ENCODE measurements around the gene INPP5A.
"Not testable (repeated sequence)": the region's sequence is repeated elsewhere in the genome, so short reads cannot be mapped to it uniquely, and the experiment has no call there.

INPP5A gene

DNA sequence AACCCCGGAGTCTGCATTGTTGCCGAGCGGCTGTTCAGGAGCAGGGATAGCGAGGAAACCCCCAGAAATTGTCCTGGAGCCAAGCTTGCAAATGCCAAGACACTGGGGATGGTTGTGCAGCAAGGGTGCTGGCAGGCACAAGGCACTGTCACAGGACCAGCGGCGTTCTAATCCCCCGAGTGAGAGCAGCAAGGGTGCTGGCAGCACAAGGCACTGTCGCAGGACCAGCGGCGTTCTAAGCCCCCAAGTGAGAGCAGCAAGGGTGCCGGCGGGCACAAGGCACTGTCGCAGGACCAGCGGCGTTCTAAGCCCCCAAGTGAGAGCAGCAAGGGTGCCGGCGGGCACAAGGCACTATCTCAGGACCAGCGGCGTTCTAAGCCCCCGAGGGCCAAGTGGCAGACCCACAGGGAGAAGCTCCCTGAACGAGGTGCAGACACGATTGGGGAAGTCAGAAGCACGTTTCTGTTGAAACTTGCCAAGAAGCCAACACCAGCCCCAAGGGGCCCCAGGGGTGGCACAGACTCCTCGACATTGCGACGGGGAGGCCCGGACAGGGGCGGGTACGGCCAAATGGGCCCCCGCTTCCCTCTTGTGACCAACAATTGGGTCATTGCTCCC lies 40.4 kb upstream of the INPP5A start:
- H3K4me1 ChIP-seq (ENCODE audit: control insufficient read depth, insufficient read depth, low read length): no peaks in the 10 kb centered on the region
- no peak overlapping the region for H3K9ac ChIP-seq (ENCODE audit: low read depth, low read length)
- no peaks in the 10 kb centered on the region for H3K27me3 ChIP-seq (ENCODE audit: control insufficient read depth, insufficient read depth, low read length)
- no peak overlapping the region for H3K4me3 ChIP-seq (ENCODE audit: low read depth, low read length)
- H3K9me3 ChIP-seq (ENCODE audit: control insufficient read depth, insufficient read depth, low read length): no peaks in the 10 kb centered on the region
- H3K36me3 ChIP-seq (ENCODE audit: control insufficient read depth, insufficient read depth, low read length): no peaks in the 10 kb centered on the region

DNA sequence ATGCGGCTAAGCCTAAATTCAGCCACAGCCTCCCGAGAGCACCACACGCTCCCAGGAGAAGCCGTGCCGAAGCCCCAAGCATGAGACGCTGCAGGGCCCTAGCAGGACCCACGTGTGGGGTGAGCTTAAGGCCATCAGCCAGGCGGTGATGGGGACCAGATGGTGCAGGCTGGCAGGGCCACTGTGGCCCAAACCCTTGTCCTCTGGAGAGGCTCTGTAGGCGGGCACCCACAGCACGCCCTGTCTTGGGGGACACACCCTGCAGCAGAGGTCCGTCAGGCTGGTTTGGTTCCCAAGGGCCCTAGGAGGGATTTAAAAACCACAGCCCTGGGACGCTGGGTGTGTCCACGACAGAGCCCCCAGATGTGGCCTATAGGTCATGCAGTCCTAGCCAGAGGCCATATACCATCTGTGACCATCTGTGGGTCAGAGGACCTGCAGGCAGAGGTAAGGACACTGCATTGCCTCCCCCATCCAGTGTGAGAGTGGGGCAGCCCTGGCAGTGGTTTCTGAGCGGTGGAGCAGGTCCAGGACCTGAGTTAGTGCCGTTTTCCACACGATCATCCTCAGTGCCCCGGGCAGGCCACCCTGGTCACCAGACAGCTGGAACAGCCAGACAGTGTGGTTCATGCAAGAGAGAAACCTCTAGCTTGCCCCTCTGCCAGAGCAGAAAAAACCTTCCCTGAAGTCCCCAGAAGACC lies 39.6 kb upstream of the INPP5A start:
- Histone ChIP-seq H3K4me3 (ENCODE audit: low read depth, low read length) (no peak overlapping the region), H3K9me3 (ENCODE audit: control insufficient read depth, insufficient read depth, low read length) (no peaks in the 10 kb centered on the region), H3K4me1 (ENCODE audit: control insufficient read depth, insufficient read depth, low read length) (no peaks in the 10 kb centered on the region), H3K36me3 (ENCODE audit: control insufficient read depth, insufficient read depth, low read length) (no peaks in the 10 kb centered on the region), H3K9ac (ENCODE audit: low read depth, low read length) (no peak overlapping the region), H3K27me3 (ENCODE audit: control insufficient read depth, insufficient read depth, low read length) (no peaks in the 10 kb centered on the region)

DNA sequence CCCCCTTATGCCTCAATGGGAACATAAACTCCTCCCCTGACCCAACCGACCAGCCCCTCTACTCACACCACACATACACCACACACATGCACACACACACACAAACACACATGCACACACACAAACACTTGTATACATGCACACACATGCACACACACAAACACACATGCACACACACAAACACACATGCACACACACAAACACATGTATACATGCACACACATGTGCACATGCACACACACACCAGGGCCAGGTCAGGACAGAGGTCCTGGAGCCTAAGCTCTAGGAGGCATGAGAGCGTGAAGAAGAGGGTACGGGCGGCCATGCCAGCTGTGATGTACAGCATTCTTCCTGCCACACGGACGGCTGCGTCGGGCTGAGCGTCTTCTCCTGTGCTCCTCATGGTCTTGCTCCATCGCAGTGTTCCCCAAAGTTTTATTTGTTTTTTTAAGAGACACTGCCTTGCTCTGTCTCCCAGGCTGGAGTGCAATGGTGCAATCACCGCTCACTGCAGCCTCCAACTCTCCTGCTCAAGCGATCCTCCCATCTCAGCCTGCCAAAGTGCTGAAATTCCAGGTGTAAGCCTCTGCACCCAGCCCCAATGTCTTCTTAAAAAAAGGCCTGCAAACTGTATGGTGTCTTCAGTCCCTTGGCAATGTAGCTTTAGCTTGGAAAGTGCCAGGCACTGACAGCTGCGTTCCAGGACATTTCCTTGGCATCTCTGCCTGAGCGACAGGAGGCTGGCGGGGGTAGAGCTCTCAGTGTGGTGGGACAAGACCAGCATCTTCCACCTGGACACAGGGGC lies 38.8 kb upstream of the INPP5A start:
- no peaks in the 10 kb centered on the region for H3K36me3 ChIP-seq (ENCODE audit: control insufficient read depth, insufficient read depth, low read length)
- no peaks in the 10 kb centered on the region for H3K4me1 ChIP-seq (ENCODE audit: control insufficient read depth, insufficient read depth, low read length)
- no peak overlapping the region for H3K9ac ChIP-seq (ENCODE audit: low read depth, low read length)
- H3K27me3 ChIP-seq (ENCODE audit: control insufficient read depth, insufficient read depth, low read length): no peaks in the 10 kb centered on the region
- H3K4me3 ChIP-seq (ENCODE audit: low read depth, low read length): no peak overlapping the region
- H3K9me3 ChIP-seq (ENCODE audit: control insufficient read depth, insufficient read depth, low read length): no peaks in the 10 kb centered on the region

DNA sequence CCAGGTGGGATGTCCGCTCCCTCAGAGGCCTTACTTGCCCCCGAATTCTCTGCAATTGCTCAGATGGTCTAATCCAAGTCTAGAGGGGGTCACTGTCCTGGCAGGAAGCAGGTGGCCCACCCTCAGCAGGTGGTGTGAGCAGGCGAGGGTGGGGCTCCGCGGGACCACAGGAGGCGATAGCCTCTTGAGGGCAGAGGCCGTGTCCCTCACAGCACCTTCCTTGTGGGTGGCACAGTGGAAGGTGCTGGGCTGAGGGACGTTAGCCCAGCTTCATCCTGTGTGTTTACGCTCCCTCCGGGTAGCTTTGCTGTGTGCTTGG lies 38.3 kb upstream of the INPP5A start:
- H3K27me3 ChIP-seq (ENCODE audit: control insufficient read depth, insufficient read depth, low read length): no peaks in the 10 kb centered on the region
- H3K9ac ChIP-seq (ENCODE audit: low read depth, low read length): no peak overlapping the region
- H3K4me3 ChIP-seq (ENCODE audit: low read depth, low read length): no peak overlapping the region
- H3K9me3 ChIP-seq (ENCODE audit: control insufficient read depth, insufficient read depth, low read length): no peaks in the 10 kb centered on the region
- no peaks in the 10 kb centered on the region for H3K36me3 ChIP-seq (ENCODE audit: control insufficient read depth, insufficient read depth, low read length)
- H3K4me1 ChIP-seq (ENCODE audit: control insufficient read depth, insufficient read depth, low read length): no peaks in the 10 kb centered on the region

DNA sequence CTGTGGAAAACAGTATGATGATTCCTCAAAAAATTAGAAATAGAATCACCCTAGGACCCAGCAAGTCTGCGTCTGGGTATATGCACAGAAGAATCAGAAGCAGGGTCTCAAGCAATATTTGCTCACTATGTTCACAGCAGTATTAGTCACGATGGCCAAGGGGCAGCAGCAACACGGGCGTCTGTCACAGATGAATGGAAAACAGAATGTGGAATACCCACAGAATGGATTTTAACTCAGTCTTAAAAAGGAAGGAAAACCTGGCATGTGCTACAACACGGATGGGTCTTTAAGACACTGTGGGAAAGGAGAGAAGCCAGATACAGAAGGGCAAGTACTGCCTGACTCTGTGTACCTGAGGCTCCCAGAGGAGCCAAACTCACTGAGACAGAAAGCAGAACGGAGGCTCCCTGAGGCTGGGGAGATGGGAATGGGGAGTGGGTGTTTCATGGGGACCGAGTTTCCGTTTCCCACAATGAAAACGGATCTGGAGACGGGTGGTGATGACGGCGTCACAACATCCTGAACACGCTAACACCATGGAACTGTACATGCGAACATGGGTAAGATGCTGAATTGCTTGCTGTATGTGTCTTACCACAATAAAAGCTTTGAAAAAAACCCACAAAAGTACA lies 36.7 kb upstream of the INPP5A start:
- Histone ChIP-seq H3K36me3 (ENCODE audit: control insufficient read depth, insufficient read depth, low read length) (no peaks in the 10 kb centered on the region), H3K9ac (ENCODE audit: low read depth, low read length) (no peak overlapping the region), H3K9me3 (ENCODE audit: control insufficient read depth, insufficient read depth, low read length) (no peaks in the 10 kb centered on the region), H3K4me1 (ENCODE audit: control insufficient read depth, insufficient read depth, low read length) (no peaks in the 10 kb centered on the region), H3K4me3 (ENCODE audit: low read depth, low read length) (no peak overlapping the region), H3K27me3 (ENCODE audit: control insufficient read depth, insufficient read depth, low read length) (no peaks in the 10 kb centered on the region)

DNA sequence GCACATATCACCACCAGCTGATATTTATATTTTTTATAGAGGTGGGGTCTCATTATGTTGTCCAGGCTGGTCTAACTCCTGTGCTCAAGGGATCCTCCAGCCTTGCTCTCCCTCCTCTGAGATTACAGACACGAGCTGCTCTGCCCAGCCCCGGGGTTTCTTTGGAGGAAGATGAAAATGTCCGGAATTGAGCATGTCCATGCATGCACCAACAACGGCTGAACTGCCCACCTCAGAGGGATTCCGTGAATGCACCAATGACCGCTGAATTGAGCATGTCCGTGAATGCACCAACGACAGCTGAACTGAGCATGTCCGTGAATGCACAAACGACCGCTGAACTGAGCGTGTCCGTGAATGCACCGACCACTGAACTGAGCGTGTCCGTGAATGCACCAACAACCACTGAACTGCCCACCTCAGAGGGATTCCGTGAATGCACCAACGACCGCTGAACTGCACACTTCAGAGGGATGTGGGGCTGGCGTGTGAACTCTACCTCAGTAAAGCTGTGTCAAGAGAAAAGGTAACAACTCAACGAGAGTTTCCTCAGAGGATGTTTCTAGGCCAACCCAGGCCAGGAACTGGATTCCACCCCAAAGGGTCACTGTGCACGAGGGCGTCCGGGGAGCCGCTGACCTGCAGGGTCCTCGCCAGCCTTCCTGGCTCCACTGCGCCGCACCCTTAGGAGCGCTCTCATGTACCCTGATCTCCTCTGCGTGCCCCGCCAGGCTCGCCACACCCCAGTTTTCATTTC lies 34.9 kb upstream of the INPP5A start:
- H3K4me3 ChIP-seq (ENCODE audit: low read depth, low read length): no peak overlapping the region
- H3K27me3 ChIP-seq (ENCODE audit: control insufficient read depth, insufficient read depth, low read length): no peaks in the 10 kb centered on the region
- no peak overlapping the region for H3K9ac ChIP-seq (ENCODE audit: low read depth, low read length)
- H3K4me1 ChIP-seq (ENCODE audit: control insufficient read depth, insufficient read depth, low read length): no peaks in the 10 kb centered on the region
- H3K36me3 ChIP-seq (ENCODE audit: control insufficient read depth, insufficient read depth, low read length): no peaks in the 10 kb centered on the region
- H3K9me3 ChIP-seq (ENCODE audit: control insufficient read depth, insufficient read depth, low read length): no peaks in the 10 kb centered on the region

DNA sequence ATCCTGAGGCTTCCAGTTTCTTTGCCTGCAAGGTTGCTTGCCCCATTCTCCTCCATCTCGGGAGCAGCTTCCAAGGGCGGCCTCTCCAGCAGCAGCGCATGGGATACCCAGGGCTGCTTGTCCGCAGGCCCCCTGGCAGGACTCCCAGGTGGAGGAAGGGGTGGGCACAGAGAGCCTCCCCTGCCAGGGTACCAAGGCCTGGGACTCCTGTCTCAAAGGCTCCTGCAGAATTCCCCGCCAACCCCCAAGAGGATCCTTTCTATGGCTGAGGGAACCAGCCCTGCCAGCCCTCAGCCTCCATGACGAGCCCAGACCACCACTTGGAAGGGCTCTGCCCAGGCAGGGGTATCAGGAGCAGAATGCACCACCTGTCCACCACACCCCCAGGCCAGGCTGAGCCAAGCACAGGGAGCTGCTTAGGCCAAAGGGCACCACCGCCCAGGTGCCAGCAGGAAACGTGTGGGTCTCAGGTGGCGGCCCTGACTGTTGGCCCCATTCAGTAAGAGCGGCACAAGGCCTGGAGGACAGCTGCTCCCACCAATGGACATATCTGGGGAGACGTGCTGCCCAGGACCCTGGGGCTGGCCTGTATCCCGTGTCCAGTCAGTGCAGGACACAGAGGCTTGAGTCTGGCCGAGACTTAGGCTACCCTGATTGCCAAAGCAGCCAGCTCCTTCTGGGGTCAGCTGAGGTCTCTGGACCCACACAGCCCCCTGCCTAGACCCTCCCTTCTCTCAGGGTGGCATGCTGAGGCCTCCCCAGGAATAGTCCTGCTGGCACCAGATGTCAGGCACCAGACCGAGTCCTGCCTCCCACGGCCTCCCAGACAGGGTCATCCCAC lies 33.8 kb upstream of the INPP5A start:
- no peaks in the 10 kb centered on the region for H3K27me3 ChIP-seq (ENCODE audit: control insufficient read depth, insufficient read depth, low read length)
- H3K9me3 ChIP-seq (ENCODE audit: control insufficient read depth, insufficient read depth, low read length): no peaks in the 10 kb centered on the region
- H3K36me3 ChIP-seq (ENCODE audit: control insufficient read depth, insufficient read depth, low read length): no peaks in the 10 kb centered on the region
- H3K9ac ChIP-seq (ENCODE audit: low read depth, low read length): no peak overlapping the region
- H3K4me1 ChIP-seq (ENCODE audit: control insufficient read depth, insufficient read depth, low read length): no peaks in the 10 kb centered on the region
- H3K4me3 ChIP-seq (ENCODE audit: low read depth, low read length): no peak overlapping the region

DNA sequence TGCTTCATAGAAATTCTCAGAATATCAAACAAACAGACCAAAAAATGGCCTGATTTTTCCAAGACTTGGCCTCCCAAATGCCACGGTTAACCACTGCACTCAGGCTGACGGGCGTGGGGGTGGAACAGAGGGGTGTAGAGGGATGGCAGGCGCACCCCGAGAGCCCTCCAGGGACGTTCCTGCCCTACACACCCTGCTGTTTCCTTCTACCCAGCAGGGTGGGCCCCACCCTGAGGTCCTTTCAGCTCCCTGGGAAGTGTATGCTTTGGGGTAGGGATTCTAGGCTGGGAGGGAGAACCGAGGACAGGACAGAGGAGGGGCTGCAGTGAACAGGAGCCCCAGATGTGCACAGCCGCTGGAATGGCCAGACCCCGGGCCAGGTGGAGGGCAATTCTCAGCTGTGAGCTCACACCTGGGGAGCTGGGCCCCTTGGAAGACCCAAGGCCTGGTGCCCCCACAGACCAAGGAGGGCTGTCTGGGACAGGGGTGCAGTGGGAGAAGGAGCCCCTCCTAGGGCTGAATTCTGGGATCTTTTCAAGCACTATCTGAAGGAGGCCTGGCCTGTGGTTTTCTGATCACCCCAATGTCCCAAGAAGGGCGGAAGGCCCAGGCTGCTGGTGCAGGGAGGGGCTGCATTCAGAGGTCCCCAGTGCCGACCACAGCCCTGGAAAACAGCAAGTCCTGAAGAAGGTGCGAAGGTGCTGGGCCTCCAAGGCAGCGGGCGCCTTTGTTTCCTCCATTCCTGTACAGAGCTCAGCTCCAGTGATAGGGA lies 32.9 kb upstream of the INPP5A start:
- H3K4me3 ChIP-seq (ENCODE audit: low read depth, low read length): no peak overlapping the region

DNA sequence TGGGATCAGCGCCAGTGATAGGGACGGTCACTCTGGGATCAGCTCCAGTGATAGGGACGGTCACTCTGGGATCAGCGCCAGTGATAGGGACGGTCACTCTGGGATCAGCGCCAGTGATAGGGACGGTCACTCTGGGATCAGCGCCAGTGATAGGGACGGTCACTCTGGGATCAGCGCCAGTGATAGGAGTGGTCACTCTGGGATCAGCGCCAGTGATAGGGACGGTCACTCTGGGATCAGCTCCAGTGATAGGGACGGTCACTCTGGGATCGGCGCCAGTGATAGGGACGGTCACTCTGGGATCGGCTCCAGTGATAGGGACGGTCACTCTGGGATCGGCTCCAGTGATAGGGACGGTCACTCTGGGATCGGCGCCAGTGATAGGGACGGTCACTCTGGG lies 32.0 kb upstream of the INPP5A start:
- not testable (repeated sequence) for H3K9me3 ChIP-seq (ENCODE audit: control insufficient read depth, insufficient read depth, low read length); H3K36me3 ChIP-seq (ENCODE audit: control insufficient read depth, insufficient read depth, low read length); H3K9ac ChIP-seq (ENCODE audit: low read depth, low read length); H3K4me1 ChIP-seq (ENCODE audit: control insufficient read depth, insufficient read depth, low read length); H3K4me3 ChIP-seq (ENCODE audit: low read depth, low read length); H3K27me3 ChIP-seq (ENCODE audit: control insufficient read depth, insufficient read depth, low read length)

More for the DNA sequence above, 32.9 kb upstream of the INPP5A start:
- H3K9ac ChIP-seq (ENCODE audit: low read depth, low read length): no peak overlapping the region
- no peaks in the 10 kb centered on the region for H3K36me3 ChIP-seq (ENCODE audit: control insufficient read depth, insufficient read depth, low read length)
- H3K4me1 ChIP-seq (ENCODE audit: control insufficient read depth, insufficient read depth, low read length): no peaks in the 10 kb centered on the region
- H3K27me3 ChIP-seq (ENCODE audit: control insufficient read depth, insufficient read depth, low read length): no peaks in the 10 kb centered on the region
- H3K9me3 ChIP-seq (ENCODE audit: control insufficient read depth, insufficient read depth, low read length): no peaks in the 10 kb centered on the region

DNA sequence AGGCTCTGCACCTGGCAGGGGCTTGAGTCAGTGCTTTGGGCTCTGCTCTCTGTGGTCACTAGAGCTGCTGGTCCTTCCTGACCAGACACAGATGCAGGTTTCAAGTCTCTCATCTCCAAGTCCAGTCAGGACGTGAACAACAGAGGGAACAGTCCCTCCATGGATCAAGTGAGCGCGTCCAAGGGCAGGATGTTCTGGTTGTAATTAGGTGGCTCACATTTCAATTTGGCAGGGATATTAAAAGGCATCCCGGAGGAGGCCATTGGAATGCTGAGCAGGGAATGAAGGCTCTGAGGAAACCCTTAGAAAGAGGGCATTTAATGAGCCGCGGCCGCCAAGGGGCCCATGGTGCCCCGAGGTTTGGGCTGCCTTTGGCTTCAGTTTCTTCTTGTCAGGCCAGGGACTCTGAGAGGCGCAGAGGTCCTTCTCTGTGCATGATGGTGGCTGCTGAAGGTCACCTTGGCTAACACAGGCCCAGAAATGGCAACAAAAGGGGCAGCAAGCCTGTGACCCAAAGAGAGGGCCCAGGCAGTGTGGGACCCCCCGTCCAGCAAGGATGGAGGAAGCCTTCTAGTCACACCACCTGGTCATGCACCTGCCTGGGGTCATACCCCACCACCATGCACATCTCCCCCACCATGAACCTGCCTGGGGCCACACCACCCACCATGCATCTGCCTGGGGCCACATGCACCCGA lies 30.7 kb upstream of the INPP5A start:
- H3K4me1 ChIP-seq (ENCODE audit: control insufficient read depth, insufficient read depth, low read length): no peaks in the 10 kb centered on the region
- no peak overlapping the region for H3K9ac ChIP-seq (ENCODE audit: low read depth, low read length)
- no peaks in the 10 kb centered on the region for H3K36me3 ChIP-seq (ENCODE audit: control insufficient read depth, insufficient read depth, low read length)
- H3K27me3 ChIP-seq (ENCODE audit: control insufficient read depth, insufficient read depth, low read length): no peaks in the 10 kb centered on the region
- H3K4me3 ChIP-seq (ENCODE audit: low read depth, low read length): no peak overlapping the region
- no peaks in the 10 kb centered on the region for H3K9me3 ChIP-seq (ENCODE audit: control insufficient read depth, insufficient read depth, low read length)

Measured in iPS-15b (cell line).